NCI-H345 treated with DMSO at 0.1 percent for 48 hours (cell line): ENCODE measurements around the gene GATA6.

Source experiments
- DNase-seq: peaks from one replicate; lab custom pipeline; 2025; ENCODE audit not compliant: unreplicated experiment; lab: John Stamatoyannopoulos, UW

GATA6 gene

DNA sequence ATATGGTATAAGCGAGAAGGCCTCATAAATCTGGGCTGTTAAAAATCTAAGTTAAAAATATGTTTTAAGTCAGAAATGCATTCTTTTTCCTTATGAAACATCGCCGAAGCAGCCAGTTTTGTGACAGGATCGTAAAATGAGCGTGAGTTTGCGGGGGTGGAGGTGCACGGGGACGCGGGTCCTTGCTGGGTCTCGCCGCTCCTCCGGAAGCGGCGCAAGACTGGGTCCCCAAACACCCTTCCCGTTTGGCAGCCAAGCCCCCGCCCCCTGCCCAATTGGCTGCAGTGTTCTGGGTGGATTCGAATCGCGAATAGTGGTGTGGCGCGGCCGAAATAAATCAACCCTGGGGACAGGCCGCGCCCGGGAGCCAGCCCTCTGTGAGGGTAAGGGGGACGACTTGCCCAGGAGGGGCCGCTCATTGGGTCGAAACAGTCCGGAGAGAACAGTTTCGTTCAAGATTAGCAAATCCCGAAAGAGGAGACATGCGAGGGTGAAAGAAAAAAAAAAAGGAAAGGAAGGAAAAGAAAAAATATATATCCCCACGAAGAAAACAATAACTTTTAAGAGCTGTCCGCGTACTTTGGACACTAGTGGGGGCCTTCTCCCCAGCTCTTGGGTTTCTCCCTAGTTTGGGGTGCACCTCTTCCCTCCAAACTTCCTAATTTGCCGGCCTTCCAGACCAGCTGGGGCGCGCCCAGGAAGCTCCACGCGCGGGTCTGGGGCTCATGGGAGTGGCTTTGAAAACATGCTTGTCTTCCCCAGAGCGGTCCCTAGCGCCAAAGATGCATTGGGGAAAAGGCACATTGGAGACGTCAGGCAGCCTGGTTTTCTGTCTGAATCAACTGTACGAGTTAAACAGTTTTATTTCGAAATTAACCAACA lies 3.1 kb upstream of the GATA6 start:
- DNase-seq, result no peak

DNA sequence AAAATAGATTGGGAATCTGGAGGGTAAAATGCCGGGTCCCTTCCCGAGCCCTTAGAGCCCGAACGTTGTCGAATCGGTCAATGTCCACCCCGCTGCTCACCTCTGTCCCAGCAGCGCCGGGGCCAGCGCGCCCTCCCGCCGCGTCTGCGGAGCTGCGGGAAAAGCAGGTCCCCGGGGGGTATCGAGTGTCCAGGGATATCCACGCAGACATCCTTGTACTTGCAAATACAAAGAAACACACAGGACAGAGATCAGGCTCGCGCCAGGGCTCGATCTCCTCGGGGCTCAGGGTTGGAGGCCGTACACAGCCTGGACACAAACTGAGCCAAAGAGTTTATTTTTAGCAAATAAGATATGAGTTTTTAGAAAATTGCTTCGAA lies 2.3 kb upstream of the GATA6 start:
- DNase-seq, result no peak

DNA sequence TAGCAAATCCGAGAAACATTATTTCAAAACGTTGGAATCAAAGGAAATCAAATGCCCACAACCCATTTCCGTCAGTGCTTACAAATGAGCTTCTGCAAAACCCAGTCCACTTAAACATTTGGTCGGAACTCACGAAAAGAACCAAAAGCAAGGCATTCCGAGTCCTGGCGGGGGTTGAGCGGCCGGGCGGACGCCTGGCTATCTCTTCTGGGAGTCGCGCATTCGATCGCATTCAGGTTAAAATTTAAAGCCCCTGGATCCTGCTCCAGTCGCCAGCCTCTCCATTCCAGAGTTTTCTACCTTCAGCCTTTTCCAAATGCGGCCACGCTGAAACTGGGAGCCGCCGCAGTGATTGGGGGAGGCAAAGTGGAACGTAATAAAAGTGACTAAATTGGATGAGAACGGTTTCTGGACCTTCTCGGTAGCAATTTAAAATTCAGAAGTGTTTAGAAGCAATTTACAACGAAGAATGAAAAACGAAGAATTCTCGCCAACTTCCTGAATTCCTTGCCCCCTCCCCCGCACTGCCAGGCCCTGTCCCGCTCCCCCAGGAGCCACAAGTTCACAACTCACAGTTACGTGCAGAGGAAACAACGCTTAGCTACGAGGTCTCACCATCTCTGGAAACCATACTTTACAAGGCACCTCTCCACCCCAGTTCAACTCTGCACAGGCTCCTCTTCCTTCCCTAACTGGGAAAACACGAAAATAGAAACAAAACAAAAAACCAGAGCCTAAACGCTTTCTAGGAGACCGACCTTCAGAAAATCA lies 1.7 kb upstream of the GATA6 start:
- DNase-seq, result no peak

DNA sequence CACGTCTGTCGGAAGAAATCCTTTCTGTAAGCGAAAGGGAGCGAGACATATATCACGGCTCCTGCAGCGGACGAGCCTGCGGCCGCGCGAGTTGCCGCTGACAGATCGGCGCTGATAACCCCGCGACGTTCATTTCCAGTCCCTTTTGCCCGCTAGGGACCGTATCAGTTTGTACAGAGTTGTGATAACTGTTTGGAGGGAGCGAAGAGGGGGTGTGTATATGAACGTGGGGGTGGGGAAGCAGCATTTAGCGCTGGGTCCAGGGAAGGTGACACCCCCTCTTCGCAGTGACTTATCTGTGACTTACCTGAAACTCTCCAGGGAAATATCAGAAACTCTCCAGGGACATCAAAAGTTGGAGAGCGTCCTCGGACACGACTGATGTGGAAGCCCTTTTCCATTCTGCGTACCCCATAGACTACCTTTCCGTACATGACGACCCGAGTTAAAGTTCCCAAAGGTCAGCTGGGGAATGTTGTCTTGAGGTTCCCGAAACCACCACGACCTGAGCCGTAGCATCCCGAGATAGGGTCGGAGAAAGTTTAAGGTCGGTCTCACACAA lies 948 bp upstream of the GATA6 start:
- DNase-seq, result no peak

DNA sequence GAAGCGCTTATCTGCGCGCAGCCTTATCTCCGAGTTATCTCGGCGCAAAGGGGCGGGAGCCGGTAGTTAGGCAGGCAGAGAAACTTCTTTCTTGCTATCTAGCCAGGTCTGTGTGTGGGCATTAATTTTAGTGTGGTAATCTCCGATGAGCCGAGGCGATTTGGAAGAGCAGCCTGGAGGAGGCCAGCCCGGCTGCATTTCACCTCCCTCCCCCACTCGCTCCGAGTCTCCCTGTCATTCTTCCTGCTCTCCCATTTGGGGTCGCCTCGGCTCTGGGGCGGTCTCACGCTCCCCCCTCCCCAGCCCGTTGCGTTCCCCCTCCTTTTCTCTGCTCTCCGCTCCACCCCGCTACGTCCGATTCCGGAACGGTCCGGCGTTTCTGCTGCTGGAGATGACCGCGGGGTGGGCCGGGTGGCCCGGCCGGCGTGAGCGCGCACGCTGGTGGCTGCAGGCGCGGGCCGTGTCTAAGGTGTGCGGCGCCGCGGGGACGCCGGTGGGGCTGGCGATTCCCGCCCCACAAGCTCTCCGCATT lies 566 bp downstream of the GATA6 start:
- DNase-seq, result peak; percentile 16

DNA sequence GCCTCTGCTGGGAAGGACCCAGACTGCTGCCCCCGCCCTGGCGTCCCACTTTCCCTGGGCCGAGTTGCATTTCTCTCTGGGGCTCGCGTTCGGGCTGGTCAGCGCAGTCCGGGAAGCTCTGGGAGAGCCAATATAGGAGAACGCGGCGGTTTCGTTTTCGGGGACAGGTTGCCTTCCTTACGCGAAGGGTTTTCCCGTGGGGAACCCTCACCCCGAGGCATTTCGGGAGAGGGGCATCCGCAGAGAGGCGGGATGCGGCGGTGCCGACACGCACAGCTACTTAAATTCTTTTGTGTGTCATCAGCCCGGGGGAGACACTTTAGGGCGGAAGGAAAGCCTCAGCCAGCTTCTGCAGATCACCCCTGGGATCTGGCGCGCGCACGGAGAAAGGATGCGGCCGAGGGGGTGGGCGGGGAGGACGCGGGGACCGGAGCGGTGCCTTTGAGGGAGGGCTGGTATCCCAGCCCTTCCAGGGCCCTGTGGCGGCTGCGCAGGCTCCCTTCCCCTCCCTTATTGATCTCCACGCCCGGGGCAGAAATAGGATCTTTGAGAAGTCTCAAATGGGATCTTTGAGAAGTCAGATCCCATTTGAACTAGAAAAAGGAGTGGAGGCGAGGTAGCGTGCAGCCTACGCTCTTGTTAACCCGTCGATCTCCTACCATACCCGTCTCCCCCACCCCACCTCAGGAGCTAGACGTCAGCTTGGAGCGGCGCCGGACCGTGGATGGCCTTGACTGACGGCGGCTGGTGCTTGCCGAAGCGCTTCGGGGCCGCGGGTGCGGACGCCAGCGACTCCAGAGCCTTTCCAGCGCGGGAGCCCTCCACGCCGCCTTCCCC lies 1.2 kb downstream of the GATA6 start:
- no peak for DNase-seq

DNA sequence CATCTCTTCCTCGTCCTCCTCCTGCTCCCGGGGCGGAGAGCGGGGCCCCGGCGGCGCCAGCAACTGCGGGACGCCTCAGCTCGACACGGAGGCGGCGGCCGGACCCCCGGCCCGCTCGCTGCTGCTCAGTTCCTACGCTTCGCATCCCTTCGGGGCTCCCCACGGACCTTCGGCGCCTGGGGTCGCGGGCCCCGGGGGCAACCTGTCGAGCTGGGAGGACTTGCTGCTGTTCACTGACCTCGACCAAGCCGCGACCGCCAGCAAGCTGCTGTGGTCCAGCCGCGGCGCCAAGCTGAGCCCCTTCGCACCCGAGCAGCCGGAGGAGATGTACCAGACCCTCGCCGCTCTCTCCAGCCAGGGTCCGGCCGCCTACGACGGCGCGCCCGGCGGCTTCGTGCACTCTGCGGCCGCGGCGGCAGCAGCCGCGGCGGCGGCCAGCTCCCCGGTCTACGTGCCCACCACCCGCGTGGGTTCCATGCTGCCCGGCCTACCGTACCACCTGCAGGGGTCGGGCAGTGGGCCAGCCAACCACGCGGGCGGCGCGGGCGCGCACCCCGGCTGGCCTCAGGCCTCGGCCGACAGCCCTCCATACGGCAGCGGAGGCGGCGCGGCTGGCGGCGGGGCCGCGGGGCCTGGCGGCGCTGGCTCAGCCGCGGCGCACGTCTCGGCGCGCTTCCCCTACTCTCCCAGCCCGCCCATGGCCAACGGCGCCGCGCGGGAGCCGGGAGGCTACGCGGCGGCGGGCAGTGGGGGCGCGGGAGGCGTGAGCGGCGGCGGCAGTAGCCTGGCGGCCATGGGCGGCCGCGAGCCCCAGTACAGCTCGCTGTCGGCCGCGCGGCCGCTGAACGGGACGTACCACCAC lies 2.1 kb downstream of the GATA6 start:
- no peak for DNase-seq

DNA sequence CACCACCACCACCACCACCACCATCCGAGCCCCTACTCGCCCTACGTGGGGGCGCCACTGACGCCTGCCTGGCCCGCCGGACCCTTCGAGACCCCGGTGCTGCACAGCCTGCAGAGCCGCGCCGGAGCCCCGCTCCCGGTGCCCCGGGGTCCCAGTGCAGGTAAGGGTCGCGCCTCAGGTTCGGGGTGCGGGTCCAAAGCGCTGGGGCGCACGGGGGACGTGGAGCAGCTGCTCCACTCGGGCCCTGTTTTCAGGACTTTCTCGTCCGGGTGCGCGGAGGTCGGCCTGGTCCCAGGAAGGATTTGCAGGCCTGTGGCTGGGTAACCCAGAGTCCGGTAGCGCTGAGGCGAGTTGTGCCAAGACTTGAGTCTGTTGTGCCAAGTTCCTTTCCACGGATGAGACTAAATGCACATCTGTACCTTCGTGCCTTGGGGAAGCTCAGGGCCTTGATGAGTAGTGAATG lies 2.8 kb downstream of the GATA6 start:
- no peak for DNase-seq

DNA sequence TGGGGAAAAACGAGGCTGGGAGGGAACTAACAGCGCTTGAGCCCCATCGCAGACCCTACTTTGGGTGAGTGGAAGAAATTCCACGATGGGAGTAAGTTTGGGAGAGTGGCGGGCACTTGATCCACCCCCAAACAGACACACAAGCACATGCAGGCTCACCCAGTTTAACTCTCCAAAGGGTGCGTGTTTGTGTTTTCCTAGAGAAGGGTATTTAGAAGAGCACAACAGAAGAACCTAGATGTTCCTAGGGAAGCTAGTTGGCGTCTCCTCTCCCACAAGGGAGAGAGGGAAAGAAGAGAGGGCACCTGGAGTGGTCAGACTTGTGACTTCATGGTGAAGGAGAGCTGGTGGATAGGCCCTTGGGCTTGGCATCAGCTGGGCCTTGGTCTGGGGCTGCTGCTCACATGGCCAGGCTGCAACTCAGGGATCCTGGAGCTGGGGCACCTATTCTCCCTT lies 3.2 kb downstream of the GATA6 start:
- no peak for DNase-seq

DNA sequence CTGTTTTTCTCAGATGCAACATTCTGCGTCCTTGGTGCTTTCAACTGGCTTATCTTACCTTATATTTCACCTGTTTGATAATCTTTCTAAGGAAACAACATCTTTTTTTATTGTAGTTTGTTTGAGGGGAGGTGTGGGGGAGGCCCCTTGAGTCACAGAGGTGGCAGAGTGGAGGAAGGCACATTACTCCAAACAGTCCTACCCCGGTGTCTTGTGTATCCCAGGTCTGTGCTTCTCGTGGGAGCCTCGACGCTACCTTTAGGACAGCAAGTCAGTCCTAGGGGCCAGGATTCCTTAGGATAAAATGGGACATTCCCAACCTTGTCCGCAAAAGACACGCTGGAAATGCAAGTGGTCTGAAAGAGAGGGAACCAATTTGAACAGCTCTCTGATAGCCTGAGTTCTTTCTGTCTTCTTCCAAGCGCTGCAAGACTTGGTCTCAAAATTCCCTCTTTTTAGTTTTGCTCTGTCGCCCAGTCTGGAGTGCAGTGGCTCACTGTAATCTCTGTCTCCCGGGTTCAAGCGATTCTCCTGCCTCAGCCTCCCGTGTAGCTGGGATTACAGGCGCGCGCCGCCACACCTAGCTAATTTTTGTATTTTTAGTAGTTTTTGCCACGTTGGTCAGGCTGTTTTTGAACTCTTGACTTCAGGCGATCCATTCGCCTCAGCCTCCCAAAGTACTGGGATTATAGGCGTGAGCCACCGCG lies 4.0 kb downstream of the GATA6 start:
- no peak for DNase-seq

DNA sequence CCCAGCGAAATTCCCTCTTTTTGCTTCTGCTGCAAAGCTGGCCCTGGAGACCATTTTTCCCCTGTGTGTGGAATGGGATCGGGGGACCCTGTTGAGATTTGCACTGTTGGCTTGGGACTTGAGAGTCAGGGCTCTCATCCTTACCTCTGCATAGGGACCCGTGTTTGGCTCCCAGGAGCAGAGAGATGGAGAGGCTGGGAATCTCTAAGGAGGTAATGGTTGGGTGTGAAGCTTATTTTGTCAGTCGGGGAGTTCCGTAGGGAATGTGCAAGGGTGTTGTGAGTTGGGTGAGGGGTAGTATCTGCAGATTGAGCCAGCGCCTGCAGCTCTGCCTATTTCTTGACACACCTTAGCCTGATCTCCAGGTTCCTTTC lies 4.5 kb downstream of the GATA6 start:
- no peak for DNase-seq

DNA sequence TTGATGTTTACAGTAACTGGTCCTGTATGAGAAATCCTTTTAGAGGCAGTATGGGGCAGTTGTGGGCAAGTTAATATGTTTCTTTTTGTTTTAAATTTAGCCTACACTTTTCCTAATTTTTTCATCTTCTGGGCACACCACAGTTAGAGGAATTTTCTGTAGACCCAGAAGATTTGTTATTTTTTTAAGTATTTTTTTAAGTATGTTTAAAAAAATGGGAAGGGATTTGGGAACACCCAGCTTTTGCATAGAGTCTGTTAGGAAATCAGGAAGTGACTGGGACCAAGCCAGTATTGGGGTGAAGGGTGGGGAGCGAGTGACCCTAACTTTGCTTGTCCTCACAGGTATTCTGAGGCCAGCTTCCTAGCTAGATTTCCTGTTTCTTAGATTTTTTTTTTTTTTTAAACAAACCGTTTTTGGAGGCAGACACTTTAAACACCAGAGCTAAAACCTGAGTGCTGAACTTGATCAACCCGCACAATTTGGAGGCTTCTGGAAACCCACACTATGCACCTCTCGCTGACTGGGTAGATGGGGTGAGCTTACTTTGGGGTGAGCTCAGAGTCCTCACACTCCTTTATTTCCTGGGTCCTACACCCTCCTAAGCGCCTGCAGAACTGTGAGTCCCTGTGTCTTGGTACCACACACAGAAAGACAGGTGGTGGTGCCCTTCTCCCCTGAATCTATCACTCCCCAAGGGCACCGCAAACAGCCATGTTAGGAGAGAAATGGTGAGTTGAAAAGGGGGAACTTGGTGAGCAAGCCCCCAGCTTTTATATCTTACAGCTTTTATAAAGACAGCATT lies 5.2 kb downstream of the GATA6 start:
- DNase-seq, result no peak

DNA sequence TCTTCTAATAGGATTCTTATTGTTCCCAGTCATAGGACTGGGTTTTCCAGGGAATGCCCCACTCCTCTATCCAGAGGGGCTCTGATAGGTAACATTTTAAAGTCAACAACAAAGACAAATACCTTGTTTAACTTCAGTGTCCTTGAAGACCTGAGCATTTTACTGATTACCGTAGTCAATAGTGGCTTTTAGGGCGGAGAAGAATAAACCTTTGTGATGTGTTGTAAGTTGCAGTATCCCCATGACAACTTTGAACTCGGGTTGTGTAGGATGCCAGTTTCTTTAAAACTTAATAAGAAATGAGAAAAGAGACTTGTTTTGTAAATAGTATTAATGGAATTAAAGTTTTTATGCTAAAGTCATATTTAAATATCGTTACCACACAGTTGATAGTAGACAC lies 6.0 kb downstream of the GATA6 start:
- no peak for DNase-seq

DNA sequence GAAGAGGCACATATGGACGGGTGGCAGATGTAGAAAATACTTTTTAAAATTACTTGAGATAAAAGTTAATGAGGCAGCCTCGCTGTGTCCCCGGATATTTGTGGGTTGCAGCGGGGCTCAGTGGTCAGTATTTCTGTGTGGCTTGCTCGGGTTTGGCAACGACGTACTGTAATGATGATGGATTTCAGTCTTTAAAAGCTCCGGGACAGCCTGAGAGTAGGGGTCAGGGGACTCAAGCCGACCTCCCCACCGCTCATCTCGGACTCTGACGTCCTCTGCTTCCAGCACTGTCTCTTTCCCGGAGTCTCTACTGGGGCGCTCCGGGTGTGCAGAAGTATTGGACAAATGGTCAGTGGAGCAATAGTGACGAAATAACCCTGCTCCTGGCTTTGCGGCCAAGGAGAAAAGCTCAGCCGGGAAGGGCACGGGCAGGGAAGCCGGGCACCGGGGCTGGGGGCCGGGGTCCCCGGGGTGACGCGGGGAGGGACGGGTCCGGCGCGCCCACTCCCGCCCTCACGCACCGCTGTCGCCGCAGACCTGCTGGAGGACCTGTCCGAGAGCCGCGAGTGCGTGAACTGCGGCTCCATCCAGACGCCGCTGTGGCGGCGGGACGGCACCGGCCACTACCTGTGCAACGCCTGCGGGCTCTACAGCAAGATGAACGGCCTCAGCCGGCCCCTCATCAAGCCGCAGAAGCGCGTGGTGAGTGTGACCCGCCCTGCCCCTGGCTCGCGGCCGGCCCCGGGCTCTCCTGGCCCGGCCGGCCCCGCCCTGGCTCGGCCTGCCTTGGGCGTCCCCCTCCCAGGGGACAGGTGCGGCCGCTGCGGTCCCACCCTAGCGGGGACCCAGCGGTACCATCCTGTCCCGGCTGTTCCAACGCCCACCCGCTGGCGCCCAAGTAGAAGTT lies 7.3 kb downstream of the GATA6 start:
- DNase-seq, result no peak

DNA sequence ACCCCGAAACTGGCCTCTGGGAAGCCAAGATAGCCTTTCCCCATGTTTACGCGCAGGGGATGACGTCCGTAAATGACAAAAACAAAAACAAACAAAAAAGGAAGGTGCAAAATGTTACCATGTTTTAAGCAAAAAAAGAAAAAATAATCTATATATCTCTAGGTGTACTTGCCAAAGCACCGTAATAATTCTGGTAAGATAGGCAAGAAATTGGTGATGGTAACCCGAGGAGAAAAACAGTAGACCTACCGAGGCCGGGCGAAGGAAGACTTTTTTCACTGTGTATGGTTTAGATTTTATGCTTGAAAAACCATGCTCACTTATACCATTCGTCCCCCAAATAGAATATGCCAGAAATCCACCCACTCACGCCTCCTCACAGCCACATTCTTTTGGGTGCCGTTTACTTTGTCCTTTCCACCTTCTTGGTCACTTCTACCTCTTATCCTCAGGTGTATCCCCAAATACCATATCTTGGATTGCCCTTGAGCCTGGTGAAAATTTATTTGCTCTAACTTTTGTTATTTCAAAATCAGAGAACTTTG lies 8.0 kb downstream of the GATA6 start:
- DNase-seq, result no peak

DNA sequence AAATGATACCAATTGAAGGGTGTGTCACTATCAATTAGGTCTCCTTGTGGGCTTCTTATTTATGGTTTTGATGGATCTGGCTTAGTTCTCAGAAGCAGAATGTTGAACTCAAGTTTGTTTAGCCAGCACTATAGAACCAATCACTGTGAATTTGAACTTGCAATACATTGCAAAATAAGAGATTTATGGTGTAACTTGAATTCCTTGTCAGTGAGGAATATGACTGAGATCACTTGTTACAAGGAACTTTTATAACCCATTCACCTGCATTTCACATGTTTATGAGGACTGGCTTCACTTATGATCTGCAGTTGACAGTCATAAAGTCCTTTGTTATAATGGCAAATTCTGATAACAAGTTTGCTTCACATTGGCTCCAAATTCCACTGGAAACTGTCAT lies 9.8 kb downstream of the GATA6 start:
- no peak for DNase-seq

DNA sequence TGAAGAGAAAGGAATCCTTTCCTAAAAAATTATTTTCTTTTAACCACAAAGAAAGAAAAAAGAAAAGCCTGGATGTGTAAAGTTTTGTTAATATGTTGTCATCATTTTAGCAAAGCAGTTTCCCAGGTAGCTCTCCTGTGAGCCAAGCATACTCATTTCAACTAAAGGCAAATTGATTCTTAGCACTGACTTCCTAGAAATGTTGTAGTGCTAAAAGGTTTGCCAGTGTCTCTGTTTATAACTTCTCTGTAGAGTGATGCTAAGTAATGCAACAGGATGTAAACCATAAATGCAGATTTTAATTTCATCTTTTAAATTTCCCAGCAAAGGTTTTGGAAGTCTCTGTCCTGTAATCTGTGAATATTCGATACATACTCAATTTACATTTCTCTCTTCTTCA lies 10.2 kb downstream of the GATA6 start:
- DNase-seq, result no peak
